ENCODE data around the gene GLS2.
A peak's percentile ranks its signal among the peaks of the same experiment; 100 is the strongest.
"Not testable (repeated sequence)": the region's sequence is repeated elsewhere in the genome, so short reads cannot be mapped to it uniquely, and the experiment has no call there.

GLS2 gene

GRCh38 chr12:56488041-56488955 is at the start of gene GLS2:
GLS2 (minus strand) TSS chr12:56488161; CDS start chr12:56488118, 43 bp downstream.
- peak; percentile 71 to 83 (median 81) for DNase-seq

GRCh38 chr12:56537546-56537945 is 49.6 kb upstream of the GLS2 start:
- peak in 1 of 3 donors; percentile 17 for DNase-seq

- no peak for DNase-seq
These were observed 42.6 kb upstream of the GLS2 start for GRCh38 chr12:56530390-56531055.

GRCh38 chr12:56529656-56530055 is 41.7 kb upstream of the GLS2 start:
- no peak for DNase-seq

- no peak for DNase-seq
These were observed 40.9 kb upstream of the GLS2 start for GRCh38 chr12:56528846-56529245.

- no peak for DNase-seq
These were observed 34.6 kb upstream of the GLS2 start for GRCh38 chr12:56522411-56523193.

GRCh38 chr12:56521590-56522371 is 33.8 kb upstream of the GLS2 start, which contains the start of gene RBMS2:
RBMS2 (plus strand) TSS chr12:56521820; CDS start chr12:56522024, 204 bp downstream.
- DNase-seq, result peak; percentile 57 to 69 (median 63)

- peak; percentile 40 to 64 (median 45) for DNase-seq
These were observed 33.2 kb upstream of the GLS2 start for GRCh38 chr12:56521209-56521589.

- DNase-seq, result peak in 2 of 3 donors; percentile 33 to 57
These were observed 32.5 kb upstream of the GLS2 start for GRCh38 chr12:56520506-56520905.

GRCh38 chr12:56520048-56520447 is 32.1 kb upstream of the GLS2 start:
- no peak for DNase-seq

- DNase-seq, result peak in 1 of 3 donors; percentile 26
These were observed 30.6 kb upstream of the GLS2 start for GRCh38 chr12:56518570-56518969.

- no peak for DNase-seq
These were observed 29.9 kb upstream of the GLS2 start for GRCh38 chr12:56517854-56518253.

- DNase-seq, result not testable (repeated sequence)
These were observed 26.0 kb upstream of the GLS2 start for GRCh38 chr12:56514014-56514318.

- no peak for DNase-seq
These were observed 22.8 kb upstream of the GLS2 start for GRCh38 chr12:56510786-56511185.

GRCh38 chr12:56499879-56500278 is 11.9 kb upstream of the GLS2 start:
- DNase-seq, result not testable (repeated sequence)

- DNase-seq, result not testable (repeated sequence)
These were observed 11.5 kb upstream of the GLS2 start for GRCh38 chr12:56499452-56499851.

- not testable (repeated sequence) for DNase-seq
These were observed 10.4 kb upstream of the GLS2 start for GRCh38 chr12:56498126-56498902.

- peak; percentile 25 to 47 (median 31) for DNase-seq
These were observed 8.7 kb upstream of the GLS2 start for GRCh38 chr12:56496704-56497103.

- not testable (repeated sequence) for DNase-seq
These were observed 6.5 kb upstream of the GLS2 start for GRCh38 chr12:56494481-56494880.

- not testable (repeated sequence) for DNase-seq
These were observed 6.1 kb upstream of the GLS2 start for GRCh38 chr12:56494106-56494415.

- DNase-seq, result not testable (repeated sequence)
These were observed 5.6 kb upstream of the GLS2 start for GRCh38 chr12:56493409-56494105.

All from suppressor macrophage treated with lipopolysaccharide for 1 hour (primary cell).